WTC11 (cell line): ENCODE results near the gene DNLZ. TPM values are rescaled to one million over a fixed set of nuclear protein-coding genes. Genes with fewer than 3 reads are reported as not detected.
A peak's percentile ranks its signal among the peaks of the same experiment; 100 is the strongest.

Experiments used
- ATAC-seq: fragments of 200-7000 bp; cut with Tn5 transposase; 2 replicates; pipeline ENCODE4 v1.10.0; 2021; ENCODE audit warnings: mild to moderate bottlenecking, moderate library complexity
- CTCF ChIA-PET: fragments of 300-600 bp; sonication (Branson Sonifier 250); formaldehyde crosslinking; loops from one replicate; lab custom pipeline; 2021; ENCODE audit warnings: antibody characterized with exemption; lab: Charles Lee
- POLR2A ChIA-PET: fragments of 350-600 bp; sonication (Branson Sonifier 250); formaldehyde crosslinking; loops from one replicate; lab custom pipeline; 2021; ENCODE audit warnings: antibody characterized with exemption; lab: Charles Lee
- DNase-seq: peaks from one replicate; pipeline ENCODE4 v3.0.0; 2021; ENCODE audit warnings: low spot score
- H3K27ac Mint-ChIP-seq: 2 replicates; pipeline ENCODE4 v1.8.0; 2021; ENCODE audit warnings: mixed read lengths
- H3K27me3 Mint-ChIP-seq: 2 replicates; pipeline ENCODE4 v1.8.0; 2021; ENCODE audit warnings: low read depth, mild to moderate bottlenecking, moderate library complexity, mixed read lengths
- H3K36me3 Mint-ChIP-seq: 2 replicates; pipeline ENCODE4 v1.8.0; 2021; ENCODE audit warnings: mixed read lengths
- H3K4me1 Mint-ChIP-seq: 2 replicates; pipeline ENCODE4 v1.8.0; 2022; ENCODE audit warnings: mixed read lengths
- H3K4me3 Mint-ChIP-seq: 2 replicates; pipeline ENCODE4 v1.8.0; 2021; ENCODE audit warnings: mild to moderate bottlenecking, moderate library complexity, mixed read lengths
- H3K9me3 Mint-ChIP-seq: 2 replicates; pipeline ENCODE4 v1.8.0; 2021; ENCODE audit warnings: mixed read lengths
- ARID4B ChIP-seq: sonication (generic); formaldehyde crosslinking; IDR thresholded peaks from 2 replicates; pipeline ENCODE4 v1.8.0; 2023; ENCODE audit warnings: missing genetic modification reagents, mild to moderate bottlenecking, borderline replicate concordance
- ATF2 ChIP-seq: sonication (generic); formaldehyde crosslinking; IDR thresholded peaks from 2 replicates; pipeline ENCODE4 v1.8.1; 2022; ENCODE audit warnings: low read depth, missing genetic modification reagents, borderline replicate concordance
- CREM ChIP-seq: sonication (generic); formaldehyde crosslinking; IDR thresholded peaks from 2 replicates; pipeline ENCODE4 v1.8.1; 2022; ENCODE audit warnings: mild to moderate bottlenecking, missing genetic modification reagents, moderate library complexity
- E2F1 ChIP-seq: sonication (generic); formaldehyde crosslinking; IDR thresholded peaks from 2 replicates; pipeline ENCODE4 v1.8.0; 2022; ENCODE audit warnings: mild to moderate bottlenecking, missing genetic modification reagents
- EMX1 ChIP-seq: fragments of 250-450 bp; sonication (Bioruptor Pico); IDR thresholded peaks from 2 replicates; pipeline ENCODE4 v1.8.0; 2021; ENCODE audit warnings: mild to moderate bottlenecking
- ETV6 ChIP-seq: sonication (generic); formaldehyde crosslinking; IDR thresholded peaks from 2 replicates; pipeline ENCODE4 v1.8.1; 2022; ENCODE audit warnings: mild to moderate bottlenecking, missing genetic modification reagents
- FOXP1 ChIP-seq: sonication (generic); formaldehyde crosslinking; IDR thresholded peaks from 2 replicates; pipeline ENCODE4 v1.8.0; 2022; ENCODE audit warnings: missing genetic modification reagents, mild to moderate bottlenecking, moderate library complexity, borderline replicate concordance
- GABPB1 ChIP-seq: sonication (generic); formaldehyde crosslinking; IDR thresholded peaks from 2 replicates; pipeline ENCODE4 v1.8.1; 2023; ENCODE audit warnings: mild to moderate bottlenecking, missing genetic modification reagents
- IRF2 ChIP-seq: sonication (generic); formaldehyde crosslinking; IDR thresholded peaks from 2 replicates; pipeline ENCODE4 v1.8.0; 2022; ENCODE audit warnings: low read depth, missing genetic modification reagents, borderline replicate concordance
- MAX ChIP-seq: sonication (generic); formaldehyde crosslinking; IDR thresholded peaks from 2 replicates; pipeline ENCODE4 v1.8.0; 2022; ENCODE audit warnings: mild to moderate bottlenecking, missing genetic modification reagents
- MLX ChIP-seq: sonication (generic); formaldehyde crosslinking; IDR thresholded peaks from 2 replicates; pipeline ENCODE4 v1.8.1; 2023; ENCODE audit warnings: mild to moderate bottlenecking, missing genetic modification reagents, moderate library complexity
- NFE2L1 ChIP-seq: sonication (generic); formaldehyde crosslinking; IDR thresholded peaks from 2 replicates; pipeline ENCODE4 v1.8.1; 2023; ENCODE audit warnings: missing genetic modification reagents
- SMAD3 ChIP-seq: sonication (generic); formaldehyde crosslinking; IDR thresholded peaks from 2 replicates; pipeline ENCODE4 v1.8.0; 2022; ENCODE audit warnings: missing genetic modification reagents, mild to moderate bottlenecking, borderline replicate concordance
- SP1 ChIP-seq: sonication (generic); formaldehyde crosslinking; conservative IDR thresholded peaks from 2 replicates; pipeline ENCODE4 v1.8.1; 2022; ENCODE audit warnings: missing genetic modification reagents
- USF1 ChIP-seq: sonication (generic); formaldehyde crosslinking; IDR thresholded peaks from 2 replicates; pipeline ENCODE4 v1.8.0; 2022; ENCODE audit warnings: mild to moderate bottlenecking, missing genetic modification reagents
- ZBTB21 ChIP-seq: sonication (generic); formaldehyde crosslinking; IDR thresholded peaks from 2 replicates; pipeline ENCODE4 v1.8.1; 2023; ENCODE audit warnings: mild to moderate bottlenecking, missing genetic modification reagents, borderline replicate concordance
- ZNF512 ChIP-seq: sonication (generic); formaldehyde crosslinking; IDR thresholded peaks from 2 replicates; pipeline ENCODE4 v1.8.1; 2022; ENCODE audit warnings: missing genetic modification reagents, borderline replicate concordance
- total RNA-seq: library from RNA; stranded (reverse); gene quantifications from 3 replicates; pipeline ENCODE4 v1.2.3, GENCODE V29; 2021

The DNLZ gene
- total RNA-seq, 1 experiment from 2014 or later: 17.2 TPM

GRCh38 chr9:136411378-136411777 lies 47.8 kb upstream of the DNLZ start:
- H3K36me3 Mint-ChIP-seq: peaks cover 72% of the 10 kb centered on the region

GRCh38 chr9:136410500-136411287 lies 47.1 kb upstream of the DNLZ start, which contains the start of the genes ENTR1 and PMPCA:
Gene ENTR1, minus strand, starts transcription at chr9:136410614. Its CDS starts 217 bp downstream, at chr9:136410397.
Gene PMPCA, plus strand, starts transcription at chr9:136410658. Its CDS starts 11 bp downstream, at chr9:136410669.
- Mint-ChIP-seq H3K27ac (peak within 1 kb of the TSS; percentile 90), H3K4me1 (peaks cover 27% of the 10 kb centered on the region), H3K9me3 (no peaks in the 10 kb centered on the region), H3K27me3 (no peaks in the 10 kb centered on the region), H3K4me3 (peak within 1 kb of the TSS; percentile 92), H3K36me3 (peaks cover 69% of the 10 kb centered on the region)
- ChIA-PET POLR2A (interaction anchor here (0.5 to 1.1 kb wide), 3 partner anchors 10 to 79 kb away, joined by 3 to 5 read pairs (median 5); no protein-coding TSS in a partner anchor), CTCF (interaction anchor here (1.0 to 2.4 kb wide), 6 partner anchors 10 to 261 kb away, joined by 3 to 11 read pairs (median 4); no protein-coding TSS in a partner anchor)
- ATAC-seq (peak; percentile 74), DNase-seq (peak; percentile 92)
- peak; percentile 45; the same call in 1 of the 2 replicates for TF ChIP-seq USF1 (CRISPR knock-in tag)
- peak; percentile 88 for TF ChIP-seq CREM
- TF ChIP-seq SMAD3 (CRISPR knock-in tag): peak; percentile 79; the same call in 1 of the 2 replicates
- peak; percentile 84 for TF ChIP-seq GABPB1 (CRISPR knock-in tag)
- no peak for TF ChIP-seq EMX1 (CRISPR knock-in tag)
- peak; percentile 73; the same call in 1 of the 2 replicates for TF ChIP-seq ETV6 (CRISPR knock-in tag)
- no peak for TF ChIP-seq ATF2 (CRISPR knock-in tag)
- no peak; the same call in 1 of the 2 replicates for TF ChIP-seq NFE2L1 (CRISPR knock-in tag)
- no peak for TF ChIP-seq ZNF512 (CRISPR knock-in tag)
- peak; percentile 54; the same call in 1 of the 2 replicates for TF ChIP-seq FOXP1 (CRISPR knock-in tag)

More at GRCh38 chr9:136411378-136411777, 47.8 kb upstream of the DNLZ start:
- Mint-ChIP-seq H3K27me3 (no peaks in the 10 kb centered on the region), H3K4me3 (peak overlapping the region; percentile 92), H3K4me1 (peaks cover 27% of the 10 kb centered on the region), H3K27ac (peak overlapping the region; percentile 75), H3K9me3 (no peaks in the 10 kb centered on the region)
- CTCF ChIA-PET: no interaction called here
- TF ChIP-seq NFE2L1 (CRISPR knock-in tag) (no peak), SP1 (CRISPR knock-in tag) (no peak), ZBTB21 (CRISPR knock-in tag) (no peak), ARID4B (CRISPR knock-in tag) (no peak), MLX (CRISPR knock-in tag) (no peak), E2F1 (CRISPR knock-in tag) (no peak), MAX (CRISPR knock-in tag) (no peak), IRF2 (no peak)
- no peak for ATAC-seq
- DNase-seq: no peak
- POLR2A ChIA-PET: no interaction called here
